ENCODE data around the gene SDK2. TPM values are rescaled to one million over a fixed set of nuclear protein-coding genes. Genes with fewer than 3 reads are reported as not detected.
A peak's percentile ranks its signal among the peaks of the same experiment; 100 is the strongest.

Gene SDK2
- polyA plus RNA-seq, 3 donors: 0.01 TPM; not detected in 2

DNA sequence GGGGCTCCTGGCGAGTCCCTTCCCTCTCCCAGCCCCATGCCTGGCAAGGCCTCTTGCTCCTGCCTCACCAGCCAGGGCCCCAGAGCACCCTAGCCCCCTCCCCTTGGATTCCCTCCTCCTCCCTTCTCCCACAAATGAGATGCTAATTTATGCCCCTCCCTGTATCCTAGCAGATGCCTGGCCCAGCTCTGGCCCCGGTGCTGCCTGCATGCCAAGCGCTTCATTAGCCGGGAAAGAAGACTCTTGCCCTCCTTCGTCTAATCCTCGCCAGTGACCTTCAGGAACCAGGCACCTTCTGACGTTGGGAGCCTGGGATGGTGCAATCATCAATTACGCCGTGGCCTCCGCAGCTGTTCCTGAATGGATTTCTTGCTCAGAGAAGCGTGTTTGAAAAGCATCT lies 127.8 kb downstream of the SDK2 start:
- Histone ChIP-seq H3K27me3 (ENCODE audit: control insufficient read depth in 2 of 2, insufficient read depth in 2 of 2, low read length in 2 of 2) (no peaks in the 10 kb centered on the region), H3K4me2 (replicated peaks; ENCODE audit: extremely low read depth, low read length, poor library complexity, severe bottlenecking) (no peak overlapping the region), H3K9me3 (replicated peaks in 1 of 2; ENCODE audit: control insufficient read depth in 1 of 2, insufficient read depth in 1 of 2, low read length in 2 of 2) (no peaks in the 10 kb centered on the region), H2AFZ (ENCODE audit: insufficient read depth, low read depth, low read length, poor library complexity, severe bottlenecking) (no peak overlapping the region), H3K27ac (ENCODE audit: low read depth in 1 of 2, low read length in 2 of 2) (no peak overlapping the region), H3K4me1 (ENCODE audit: control insufficient read depth in 1 of 2, insufficient read depth in 2 of 2, low read length in 2 of 2) (no peaks in the 10 kb centered on the region), H3K79me2 (ENCODE audit: insufficient read depth, low read length) (no peaks in the 10 kb centered on the region), H3K4me3 (replicated peaks in 1 of 3; ENCODE audit: low read depth in 2 of 3, low read length in 3 of 3) (no peak overlapping the region), H4K20me1 (ENCODE audit: insufficient read depth, low read length) (no peaks in the 10 kb centered on the region), H3K9ac (ENCODE audit: insufficient read depth, low read length, poor library complexity, severe bottlenecking) (no peak overlapping the region), H3K36me3 (replicated peaks in 1 of 2; ENCODE audit: control insufficient read depth in 1 of 2, insufficient read depth in 2 of 2, low read length in 2 of 2) (no peaks in the 10 kb centered on the region)
- TF ChIP-seq, protein P1, sequence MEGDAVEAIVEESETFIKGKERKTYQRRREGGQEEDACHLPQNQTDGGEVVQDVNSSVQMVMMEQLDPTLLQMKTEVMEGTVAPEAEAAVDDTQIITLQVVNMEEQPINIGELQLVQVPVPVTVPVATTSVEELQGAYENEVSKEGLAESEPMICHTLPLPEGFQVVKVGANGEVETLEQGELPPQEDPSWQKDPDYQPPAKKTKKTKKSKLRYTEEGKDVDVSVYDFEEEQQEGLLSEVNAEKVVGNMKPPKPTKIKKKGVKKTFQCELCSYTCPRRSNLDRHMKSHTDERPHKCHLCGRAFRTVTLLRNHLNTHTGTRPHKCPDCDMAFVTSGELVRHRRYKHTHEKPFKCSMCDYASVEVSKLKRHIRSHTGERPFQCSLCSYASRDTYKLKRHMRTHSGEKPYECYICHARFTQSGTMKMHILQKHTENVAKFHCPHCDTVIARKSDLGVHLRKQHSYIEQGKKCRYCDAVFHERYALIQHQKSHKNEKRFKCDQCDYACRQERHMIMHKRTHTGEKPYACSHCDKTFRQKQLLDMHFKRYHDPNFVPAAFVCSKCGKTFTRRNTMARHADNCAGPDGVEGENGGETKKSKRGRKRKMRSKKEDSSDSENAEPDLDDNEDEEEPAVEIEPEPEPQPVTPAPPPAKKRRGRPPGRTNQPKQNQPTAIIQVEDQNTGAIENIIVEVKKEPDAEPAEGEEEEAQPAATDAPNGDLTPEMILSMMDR (IDR thresholded peaks at IDR 0.05): no peak
- H3K4me3 Mint-ChIP-seq: no peak overlapping the region
- intact Hi-C loops (cut with micrococcal nuclease): no loop called here
- H3K27ac Mint-ChIP-seq: no peak overlapping the region
- no peaks in the 10 kb centered on the region for H3K36me3 Mint-ChIP-seq
- no peaks in the 10 kb centered on the region for H3K4me1 Mint-ChIP-seq
- H3K9me3 Mint-ChIP-seq: peaks cover 0 to 3% (median 0%) of the 10 kb centered on the region in 7 donors
- H3K27me3 Mint-ChIP-seq (ENCODE audit: low read depth in 3 of 3): peaks cover 0 to 3% (median 2%) of the 10 kb centered on the region in 3 donors
- no peak for DNase-seq
- 87% methylated on average over 7 of the region's 11 CpGs for WGBS (ENCODE audit: insufficient coverage)

DNA sequence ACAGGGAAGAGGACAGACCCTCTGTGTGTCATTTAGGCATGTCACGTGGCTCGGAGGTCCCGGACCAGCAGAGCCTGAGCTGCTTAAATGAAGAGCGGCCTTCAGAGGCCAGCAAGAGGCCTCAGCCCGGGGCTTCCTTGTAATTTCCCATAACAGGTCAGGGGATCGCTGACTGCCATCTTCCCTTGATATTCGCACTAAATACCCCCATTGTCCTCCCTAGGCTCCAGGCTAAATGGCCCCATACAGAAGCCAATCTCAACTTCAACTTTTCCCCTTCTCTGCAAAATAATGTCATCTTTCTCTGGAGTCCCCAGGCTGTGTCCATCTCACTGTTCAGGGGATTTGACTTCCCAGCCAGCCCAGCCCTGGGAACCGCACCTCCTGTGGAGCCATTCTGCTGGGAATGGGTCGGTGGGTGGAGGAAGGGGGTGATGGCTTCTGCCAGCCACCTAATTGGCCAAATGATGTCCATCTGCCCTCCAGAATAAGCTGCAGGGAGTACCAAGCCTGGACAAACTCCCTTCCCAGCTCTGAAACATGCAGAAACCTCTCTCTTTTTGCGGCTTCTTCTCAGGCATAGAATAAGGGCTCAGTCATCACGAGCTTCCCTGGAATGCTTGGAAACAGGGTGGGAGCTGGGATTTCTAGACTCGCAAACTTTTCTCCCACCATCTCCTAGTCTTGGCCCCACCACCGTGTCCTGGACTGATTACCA lies 129.9 kb downstream of the SDK2 start:
- no peaks in the 10 kb centered on the region for H3K4me1 Mint-ChIP-seq
- peak overlapping the region in 1 of 7 donors; percentile 5 for H3K27ac Mint-ChIP-seq
- no peaks in the 10 kb centered on the region for H3K9me3 Mint-ChIP-seq
- no peaks in the 10 kb centered on the region for H3K9me3 ChIP-seq (replicated peaks in 1 of 2; ENCODE audit: control insufficient read depth in 1 of 2, insufficient read depth in 1 of 2, low read length in 2 of 2)
- WGBS (ENCODE audit: insufficient coverage): 92% methylated on average over 6 of the region's 13 CpGs
- no peaks in the 10 kb centered on the region for H3K36me3 Mint-ChIP-seq
- H2AFZ ChIP-seq (ENCODE audit: insufficient read depth, low read depth, low read length, poor library complexity, severe bottlenecking): no peak overlapping the region
- no peak overlapping the region for H3K4me3 ChIP-seq (replicated peaks in 1 of 3; ENCODE audit: low read depth in 2 of 3, low read length in 3 of 3)
- no peak for DNase-seq
- H3K27me3 Mint-ChIP-seq (ENCODE audit: low read depth in 3 of 3): peaks cover 0 to 2% (median 0%) of the 10 kb centered on the region in 3 donors
- no peak overlapping the region for H3K27ac ChIP-seq (ENCODE audit: low read depth in 1 of 2, low read length in 2 of 2)
- no peak overlapping the region for H3K4me2 ChIP-seq (replicated peaks; ENCODE audit: extremely low read depth, low read length, poor library complexity, severe bottlenecking)
- TF ChIP-seq, protein P1 (IDR thresholded peaks at IDR 0.05): no peak
- no peak overlapping the region for H3K9ac ChIP-seq (ENCODE audit: insufficient read depth, low read length, poor library complexity, severe bottlenecking)
- no peaks in the 10 kb centered on the region for H4K20me1 ChIP-seq (ENCODE audit: insufficient read depth, low read length)
- intact Hi-C loops (cut with micrococcal nuclease): no loop called here
- H3K27me3 ChIP-seq (ENCODE audit: control insufficient read depth in 2 of 2, insufficient read depth in 2 of 2, low read length in 2 of 2): no peaks in the 10 kb centered on the region
- H3K4me1 ChIP-seq (ENCODE audit: control insufficient read depth in 1 of 2, insufficient read depth in 2 of 2, low read length in 2 of 2): no peaks in the 10 kb centered on the region
- no peaks in the 10 kb centered on the region for H3K79me2 ChIP-seq (ENCODE audit: insufficient read depth, low read length)
- H3K4me3 Mint-ChIP-seq: no peak overlapping the region
- no peaks in the 10 kb centered on the region for H3K36me3 ChIP-seq (replicated peaks in 1 of 2; ENCODE audit: control insufficient read depth in 1 of 2, insufficient read depth in 2 of 2, low read length in 2 of 2)
